ENCODE data around the gene CATSPER1.

CATSPER1 gene

DNA sequence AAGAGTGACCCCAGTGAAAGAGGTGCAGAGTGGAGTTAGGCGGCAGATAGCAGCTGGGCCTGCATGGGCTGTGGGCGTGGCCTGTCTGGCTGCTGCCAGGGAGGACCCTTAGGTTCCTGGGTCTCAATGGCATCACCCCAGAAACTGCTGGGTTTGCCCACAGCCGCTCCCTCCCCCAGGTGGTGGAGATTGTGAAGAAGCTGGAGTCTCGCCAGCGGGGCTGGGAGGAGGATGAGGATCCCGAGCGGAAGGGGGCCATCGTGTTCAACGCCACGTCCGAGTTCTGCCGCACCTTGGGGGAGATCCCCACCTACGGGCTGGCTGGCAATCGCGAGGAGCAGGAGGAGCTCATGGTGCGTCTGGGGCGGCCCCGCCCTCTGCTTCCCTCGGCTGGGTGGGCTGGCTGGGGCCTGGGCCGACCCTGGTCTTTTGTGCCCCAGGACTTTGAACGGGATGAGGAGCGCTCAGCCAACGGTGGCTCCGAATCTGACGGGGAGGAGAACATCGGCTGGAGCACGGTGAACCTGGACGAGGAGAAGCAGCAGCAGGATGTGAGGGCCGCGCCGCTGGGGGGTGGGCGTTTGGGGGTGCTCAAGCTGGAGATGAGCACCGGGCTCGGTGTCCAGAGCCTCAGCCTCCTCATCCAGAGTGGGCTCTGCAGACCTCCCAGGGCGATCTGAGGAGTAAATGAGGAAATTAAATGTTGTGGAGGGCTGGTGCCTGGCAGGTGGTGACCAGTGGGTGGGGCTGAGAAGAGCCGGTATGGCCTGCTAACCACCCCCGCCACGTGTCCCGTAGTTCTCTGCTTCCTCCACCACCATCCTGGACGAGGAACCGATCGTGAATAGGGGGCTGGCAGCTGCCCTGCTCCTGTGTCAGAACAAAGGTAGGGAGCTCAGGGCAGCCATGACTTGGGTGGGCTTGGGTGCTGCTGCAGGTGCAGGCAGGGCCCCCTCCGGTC is 49.8 kb downstream of the CATSPER1 start:
- TF ChIP-seq, protein P1, sequence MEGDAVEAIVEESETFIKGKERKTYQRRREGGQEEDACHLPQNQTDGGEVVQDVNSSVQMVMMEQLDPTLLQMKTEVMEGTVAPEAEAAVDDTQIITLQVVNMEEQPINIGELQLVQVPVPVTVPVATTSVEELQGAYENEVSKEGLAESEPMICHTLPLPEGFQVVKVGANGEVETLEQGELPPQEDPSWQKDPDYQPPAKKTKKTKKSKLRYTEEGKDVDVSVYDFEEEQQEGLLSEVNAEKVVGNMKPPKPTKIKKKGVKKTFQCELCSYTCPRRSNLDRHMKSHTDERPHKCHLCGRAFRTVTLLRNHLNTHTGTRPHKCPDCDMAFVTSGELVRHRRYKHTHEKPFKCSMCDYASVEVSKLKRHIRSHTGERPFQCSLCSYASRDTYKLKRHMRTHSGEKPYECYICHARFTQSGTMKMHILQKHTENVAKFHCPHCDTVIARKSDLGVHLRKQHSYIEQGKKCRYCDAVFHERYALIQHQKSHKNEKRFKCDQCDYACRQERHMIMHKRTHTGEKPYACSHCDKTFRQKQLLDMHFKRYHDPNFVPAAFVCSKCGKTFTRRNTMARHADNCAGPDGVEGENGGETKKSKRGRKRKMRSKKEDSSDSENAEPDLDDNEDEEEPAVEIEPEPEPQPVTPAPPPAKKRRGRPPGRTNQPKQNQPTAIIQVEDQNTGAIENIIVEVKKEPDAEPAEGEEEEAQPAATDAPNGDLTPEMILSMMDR (IDR thresholded peaks at IDR 0.05; ENCODE audit: insufficient read depth, missing control alignments), result no peak
- DNase-seq (ENCODE audit: insufficient read length, low spot score) (no peak), FAIRE-seq (no peak)

DNA sequence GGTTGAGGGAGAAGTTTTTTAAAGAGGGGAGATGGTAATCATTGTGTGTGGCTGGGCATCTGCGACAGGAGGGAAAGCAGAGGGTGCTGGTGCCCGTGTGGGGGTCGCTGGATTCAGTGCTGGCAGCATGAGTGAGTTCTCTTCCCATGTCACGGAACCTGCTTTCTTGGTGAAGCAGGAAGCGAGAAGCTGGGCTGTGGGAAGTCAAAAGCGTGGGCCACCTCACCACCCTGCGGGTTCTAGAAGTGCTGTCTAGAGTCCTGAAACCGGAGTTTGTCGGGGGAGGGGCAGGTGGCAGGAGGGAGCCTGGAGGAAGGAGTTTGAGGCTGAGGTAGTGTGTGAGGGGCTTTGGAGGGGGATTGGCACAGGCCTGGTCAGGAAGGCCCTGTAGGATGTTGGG is 50.5 kb downstream of the CATSPER1 start:
- no peak for DNase-seq (ENCODE audit: insufficient read length, low spot score)
- TF ChIP-seq, protein P1 (IDR thresholded peaks at IDR 0.05; ENCODE audit: insufficient read depth, missing control alignments), result no peak
- FAIRE-seq, result no peak

DNA sequence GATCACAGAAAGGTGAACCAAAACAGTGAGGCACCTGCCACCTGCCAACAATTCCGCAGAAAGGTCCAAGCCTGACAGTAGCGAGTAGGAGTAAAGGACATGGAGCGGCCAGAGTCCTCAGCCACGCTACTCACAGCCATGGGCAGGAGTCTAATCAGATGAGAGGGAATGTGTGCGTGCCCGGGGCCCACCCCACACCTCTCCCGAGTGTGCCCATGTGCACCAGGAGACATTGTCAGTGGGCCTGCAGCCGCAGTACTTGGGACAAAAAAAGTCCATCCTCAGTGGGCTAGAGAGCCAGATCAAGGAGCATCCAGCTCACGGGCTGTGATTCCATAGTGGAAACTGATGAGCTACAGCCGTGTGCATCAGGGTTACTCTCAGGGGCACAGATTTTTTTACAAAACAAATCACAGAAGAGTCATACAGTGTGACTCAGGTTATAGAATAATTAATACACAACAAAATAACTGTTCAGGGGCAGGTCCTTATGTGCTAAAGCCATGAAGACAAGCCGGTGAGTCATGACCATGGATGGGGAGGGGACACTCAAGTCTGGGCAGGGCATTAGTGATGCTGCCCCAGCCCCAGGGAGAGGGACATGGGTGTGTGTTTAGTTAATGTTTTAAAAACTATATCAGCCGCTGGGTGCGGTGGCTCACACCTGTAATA is 52.7 kb downstream of the CATSPER1 start:
- FAIRE-seq, result no peak
- no peak for DNase-seq (ENCODE audit: insufficient read length, low spot score)
- TF ChIP-seq, protein P1 (IDR thresholded peaks at IDR 0.05; ENCODE audit: insufficient read depth, missing control alignments), result no peak

DNA sequence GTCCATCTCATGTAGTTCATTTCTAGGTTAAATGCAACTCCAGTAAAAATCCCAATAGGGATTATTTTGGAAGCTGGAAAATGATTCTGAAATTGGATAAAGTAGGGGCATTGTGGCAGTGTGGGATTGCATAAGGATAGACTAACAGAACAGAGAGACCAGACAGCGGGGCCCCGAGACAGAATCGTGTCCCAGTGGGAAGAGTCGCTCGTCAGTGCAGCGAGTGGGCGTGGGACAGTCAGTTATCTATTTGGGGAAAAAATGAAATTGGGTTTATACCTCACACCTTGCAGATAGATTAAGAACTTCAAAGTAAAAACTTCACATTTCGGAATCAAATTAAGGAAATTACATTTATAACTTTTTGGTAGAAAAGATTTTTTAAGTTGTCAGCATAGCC is 54.2 kb downstream of the CATSPER1 start:
- TF ChIP-seq, protein P1 (IDR thresholded peaks at IDR 0.05; ENCODE audit: insufficient read depth, missing control alignments), result no peak
- DNase-seq (ENCODE audit: insufficient read length, low spot score) (no peak), FAIRE-seq (no peak)

DNA sequence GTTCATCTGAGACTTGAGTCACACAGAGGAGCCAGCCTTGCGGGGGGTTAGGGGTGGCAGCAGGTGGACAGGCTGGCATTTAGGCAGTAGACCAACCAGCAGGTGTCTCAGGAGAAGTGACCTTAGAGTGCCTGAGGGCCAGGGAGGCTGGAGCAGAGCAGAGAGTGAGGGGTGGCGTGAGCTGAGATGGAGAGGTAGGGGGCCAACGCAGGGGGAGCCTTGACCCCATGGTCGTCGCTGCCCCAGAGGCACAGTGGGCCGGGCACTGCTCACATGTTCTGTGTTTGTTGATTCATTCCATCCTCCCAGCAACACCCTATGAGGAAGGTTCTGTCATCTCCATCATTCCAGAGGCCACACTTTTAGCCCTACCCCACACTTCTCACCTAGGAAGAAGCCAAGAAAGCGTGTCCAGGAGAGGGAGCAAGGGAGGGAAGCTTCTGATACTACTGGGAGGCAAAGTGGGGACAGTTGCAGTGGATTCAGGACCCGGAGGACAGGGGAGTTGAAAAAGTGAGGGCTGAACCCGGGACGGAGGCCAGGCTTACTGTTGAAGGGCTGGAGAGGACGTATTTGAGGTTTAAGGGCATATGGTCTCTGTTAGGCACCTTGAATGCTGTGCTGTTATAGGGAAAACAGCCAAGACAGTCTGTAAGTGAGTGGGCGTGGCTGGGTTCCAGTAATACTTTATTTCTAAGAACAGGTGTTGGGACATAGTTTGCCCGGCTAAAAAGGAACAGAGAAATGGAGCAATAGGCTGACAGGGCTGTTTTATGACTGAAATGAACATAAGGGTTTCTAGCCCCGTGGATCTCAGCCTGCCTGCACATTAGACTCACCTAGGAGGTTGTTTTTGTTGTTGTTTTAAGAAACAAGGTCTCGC is 57.4 kb downstream of the CATSPER1 start:
- FAIRE-seq (no peak), DNase-seq (ENCODE audit: insufficient read length, low spot score) (no peak)
- TF ChIP-seq, protein P1 (IDR thresholded peaks at IDR 0.05; ENCODE audit: insufficient read depth, missing control alignments), result no peak

DNA sequence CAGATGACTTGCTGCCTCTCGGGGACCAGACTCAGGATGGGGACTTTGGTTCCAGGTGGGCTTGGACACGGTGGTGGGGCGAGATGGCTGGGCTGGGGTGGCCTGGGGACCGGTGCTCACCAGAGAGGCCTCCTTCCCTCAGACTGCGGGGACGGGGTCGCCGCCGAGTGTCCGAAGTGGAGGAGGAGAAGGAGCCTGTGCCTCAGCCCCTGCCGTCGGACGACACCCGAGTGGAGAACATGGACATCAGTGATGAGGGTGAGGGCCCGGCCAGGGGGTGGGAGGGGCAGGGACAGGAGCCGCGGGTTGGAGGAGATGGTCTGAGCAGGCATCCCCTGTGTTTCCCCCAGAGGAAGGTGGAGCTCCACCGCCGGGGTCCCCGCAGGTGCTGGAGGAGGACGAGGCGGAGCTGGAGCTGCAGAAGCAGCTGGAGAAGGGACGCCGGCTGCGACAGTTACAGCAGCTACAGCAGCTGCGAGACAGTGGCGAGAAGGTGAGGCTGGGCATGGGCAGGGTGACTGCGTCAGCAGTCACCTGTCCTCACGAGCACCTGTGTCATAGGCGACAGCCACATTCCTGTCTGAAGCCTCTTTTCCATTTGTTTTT is 58.8 kb downstream of the CATSPER1 start:
- DNase-seq (ENCODE audit: insufficient read length, low spot score) (no peak), FAIRE-seq (no peak)
- TF ChIP-seq, protein P1 (IDR thresholded peaks at IDR 0.05; ENCODE audit: insufficient read depth, missing control alignments), result no peak

All from D721Med (cell line).